Lower leg skin (tissue), 4 donors: ENCODE measurements around the gene SIGLEC15. TPM values are rescaled to one million over a fixed set of nuclear protein-coding genes. Genes with fewer than 3 reads are reported as not detected.

Experiments
- DNase-seq, 2 donors: peaks; one replicate each; pipeline ENCODE4 v3.0.0-alpha.2; 2019; ENCODE audit warnings: low spot score in 2 of 2
- H3K4me3 ChIP-seq: fragments of 200-600 bp; sonication (generic); 2 replicates; pipeline ENCODE4 v1.5.1; 2017; ENCODE audit warnings: mild to moderate bottlenecking, low read depth; ENCODE audit not compliant: poor library complexity, severe bottlenecking
- CTCF ChIP-seq, 3 donors: fragments of 450-650 bp; IDR thresholded peaks; one replicate each; pipeline ENCODE4 v1.5.1; 2016; ENCODE audit warnings: antibody characterized with exemption in 3 of 3, mild to moderate bottlenecking in 3 of 3, moderate library complexity in 2 of 3
- POLR2A ChIP-seq, 2 donors: fragments of 450-650 bp; IDR thresholded peaks; one replicate each; pipeline ENCODE4 v1.6.1; 2016 to 2017; ENCODE audit warnings: antibody characterized with exemption in 2 of 2, mild to moderate bottlenecking in 1 of 2, moderate library complexity in 1 of 2
- WGBS, 2 donors: methylation state at CpG; one replicate each; pipeline ENCODE4 v1.1.5; 2018; 5-methylcytosine and 5-hydroxymethylcytosine counted together
- intact Hi-C: fragments of 100-400 bp; cut with DNase I; formaldehyde crosslinking; loops from one replicate; pipeline ENCODE4 v1.15.0; 2023; ENCODE audit warnings: low total_unique reads
- total RNA-seq, 4 donors: library from RNA; depleted of rRNA; stranded (reverse); fragments of >200 nt; gene quantifications; one replicate each; pipeline ENCODE4 v1.1.0, GENCODE V29; 2016

Gene SIGLEC15
- total RNA-seq, 4 donors from 2014 or later, result 0.27 to 1.9 (median 0.38) TPM; not detected in 1

- intact Hi-C loops, result loop anchor here (5.0 to 10.0 kb wide), 2 partner anchors 164 to 391 kb away; no protein-coding TSS in a partner anchor
- no peak for DNase-seq
- TF ChIP-seq CTCF (IDR thresholded peaks at IDR 0.05) (no peak), POLR2A (IDR thresholded peaks at IDR 0.05) (no peak)
- H3K4me3 ChIP-seq, result no peak overlapping the region
- 7 to 9% methylated on average over 28 to 34 of the region's 53 CpGs for WGBS, 2 donors
Measured at GRCh38 chr18:45838302-45839070, 13.0 kb downstream of the SIGLEC15 start.

GRCh38 chr18:45839414-45840395 lies 14.2 kb downstream of the SIGLEC15 start:
- intact Hi-C loops, result loop anchor here (5.0 to 10.0 kb wide), 2 partner anchors 165 to 392 kb away; no protein-coding TSS in a partner anchor
- WGBS, 2 donors, result 49 to 60% methylated on average over 13 of the region's 13 CpGs
- H3K4me3 ChIP-seq, result no peak overlapping the region
- TF ChIP-seq POLR2A (IDR thresholded peaks at IDR 0.05), result no peak
- no peak for TF ChIP-seq CTCF (IDR thresholded peaks at IDR 0.05)
- DNase-seq, result no peak

GRCh38 chr18:45841060-45841764 lies 15.7 kb downstream of the SIGLEC15 start:
- WGBS, 2 donors, result 71 to 78% methylated on average over 17 of the region's 17 CpGs

GRCh38 chr18:45841765-45842442 lies 16.4 kb downstream of the SIGLEC15 start:
- TF ChIP-seq CTCF (IDR thresholded peaks at IDR 0.05), result no peak
- TF ChIP-seq POLR2A (IDR thresholded peaks at IDR 0.05), result no peak
- DNase-seq, result no peak
- no peak overlapping the region for H3K4me3 ChIP-seq
- intact Hi-C loops, result no loop called here
- WGBS, 2 donors, result 90 to 93% methylated on average over 11 to 12 of the region's 12 CpGs

More at GRCh38 chr18:45841060-45841764, 15.7 kb downstream of the SIGLEC15 start:
- intact Hi-C loops, result no loop called here
- TF ChIP-seq POLR2A (IDR thresholded peaks at IDR 0.05), result no peak
- TF ChIP-seq CTCF (IDR thresholded peaks at IDR 0.05), result no peak
- DNase-seq, result no peak
- H3K4me3 ChIP-seq, result no peak overlapping the region

GRCh38 chr18:45843019-45843418 lies 17.5 kb downstream of the SIGLEC15 start:
- 83 to 84% methylated on average over 9 of the region's 9 CpGs for WGBS, 2 donors
- H3K4me3 ChIP-seq, result no peak overlapping the region
- intact Hi-C loops, result no loop called here
- no peak for DNase-seq
- TF ChIP-seq CTCF (IDR thresholded peaks at IDR 0.05) (no peak), POLR2A (IDR thresholded peaks at IDR 0.05) (no peak)
